Measurements from ENCODE around the gene PCMT1. TPM values are rescaled to one million over a fixed set of nuclear protein-coding genes. Genes with fewer than 3 reads are reported as not detected.
"Not testable (repeated sequence)": the region's sequence is repeated elsewhere in the genome, so short reads cannot be mapped to it uniquely, and the experiment has no call there.

Gene PCMT1
- total RNA-seq, 1 donor from 2014 or later, result 105 TPM

- H3K9me3 ChIP-seq, result no peaks in the 10 kb centered on the region
- H3K36me3 ChIP-seq, result no peaks in the 10 kb centered on the region
- no peak for TF ChIP-seq POLR2A (IDR thresholded peaks at IDR 0.05)
- no peak for TF ChIP-seq POLR2AphosphoS5 (IDR thresholded peaks at IDR 0.05; ENCODE audit: insufficient read depth in 1 of 2, low read depth in 1 of 2)
- TF ChIP-seq, protein P1, sequence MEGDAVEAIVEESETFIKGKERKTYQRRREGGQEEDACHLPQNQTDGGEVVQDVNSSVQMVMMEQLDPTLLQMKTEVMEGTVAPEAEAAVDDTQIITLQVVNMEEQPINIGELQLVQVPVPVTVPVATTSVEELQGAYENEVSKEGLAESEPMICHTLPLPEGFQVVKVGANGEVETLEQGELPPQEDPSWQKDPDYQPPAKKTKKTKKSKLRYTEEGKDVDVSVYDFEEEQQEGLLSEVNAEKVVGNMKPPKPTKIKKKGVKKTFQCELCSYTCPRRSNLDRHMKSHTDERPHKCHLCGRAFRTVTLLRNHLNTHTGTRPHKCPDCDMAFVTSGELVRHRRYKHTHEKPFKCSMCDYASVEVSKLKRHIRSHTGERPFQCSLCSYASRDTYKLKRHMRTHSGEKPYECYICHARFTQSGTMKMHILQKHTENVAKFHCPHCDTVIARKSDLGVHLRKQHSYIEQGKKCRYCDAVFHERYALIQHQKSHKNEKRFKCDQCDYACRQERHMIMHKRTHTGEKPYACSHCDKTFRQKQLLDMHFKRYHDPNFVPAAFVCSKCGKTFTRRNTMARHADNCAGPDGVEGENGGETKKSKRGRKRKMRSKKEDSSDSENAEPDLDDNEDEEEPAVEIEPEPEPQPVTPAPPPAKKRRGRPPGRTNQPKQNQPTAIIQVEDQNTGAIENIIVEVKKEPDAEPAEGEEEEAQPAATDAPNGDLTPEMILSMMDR (IDR thresholded peaks at IDR 0.05), result no peak
- no peak overlapping the region for H3K4me3 ChIP-seq
- H3K27me3 ChIP-seq, result no peaks in the 10 kb centered on the region
- no peak for DNase-seq (ENCODE audit: extremely low spot score in 2 of 2)
- intact Hi-C loops (cut with DNase I), result loop anchor here (5.0 kb wide), 1 partner anchor 1848 kb away; no protein-coding TSS in a partner anchor
- H3K4me1 ChIP-seq, result peaks cover 22% of the 10 kb centered on the region
- no peak overlapping the region for H3K27ac ChIP-seq
Observed at GRCh38 chr6:149844480-149844879, 94.9 kb downstream of the PCMT1 start.

GRCh38 chr6:149845549-149845948, 96.0 kb downstream of the PCMT1 start:
- no peaks in the 10 kb centered on the region for H3K9me3 ChIP-seq
- no peaks in the 10 kb centered on the region for H3K36me3 ChIP-seq
- H3K27ac ChIP-seq, result no peak overlapping the region
- TF ChIP-seq POLR2A (IDR thresholded peaks at IDR 0.05), result no peak
- TF ChIP-seq, protein P1 (IDR thresholded peaks at IDR 0.05), result no peak
- no peak for TF ChIP-seq POLR2AphosphoS5 (IDR thresholded peaks at IDR 0.05; ENCODE audit: insufficient read depth in 1 of 2, low read depth in 1 of 2)
- intact Hi-C loops (cut with DNase I), result no loop called here
- no peaks in the 10 kb centered on the region for H3K27me3 ChIP-seq
- peaks cover 22% of the 10 kb centered on the region for H3K4me1 ChIP-seq
- no peak for DNase-seq (ENCODE audit: extremely low spot score in 2 of 2)
- H3K4me3 ChIP-seq, result no peak overlapping the region

DNA sequence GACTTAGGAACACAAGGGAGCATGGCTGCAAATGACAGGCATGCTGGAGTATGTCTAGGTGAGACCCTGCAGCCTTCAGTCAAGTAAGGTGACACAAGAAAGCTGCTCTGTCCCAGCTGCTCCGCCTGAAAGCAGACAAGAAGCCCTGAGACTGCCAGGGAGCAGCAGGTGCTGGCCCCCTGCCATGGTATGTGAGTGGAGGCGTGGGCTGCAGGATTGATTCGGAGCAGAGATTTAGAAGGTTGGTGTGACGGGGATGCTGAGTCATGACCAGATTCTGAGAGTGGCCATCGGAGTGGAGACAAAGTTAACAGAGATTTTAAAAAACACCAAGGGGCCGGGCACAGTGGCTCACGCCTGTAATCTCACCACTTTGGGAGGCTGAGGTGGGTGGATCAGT, 96.8 kb downstream of the PCMT1 start:
- TF ChIP-seq POLR2AphosphoS5 (IDR thresholded peaks at IDR 0.05; ENCODE audit: insufficient read depth in 1 of 2, low read depth in 1 of 2) (no peak), POLR2A (IDR thresholded peaks at IDR 0.05) (no peak)
- TF ChIP-seq, protein P1 (IDR thresholded peaks at IDR 0.05), result no peak
- H3K27ac ChIP-seq, result no peak overlapping the region
- no peak for DNase-seq (ENCODE audit: extremely low spot score in 2 of 2)

GRCh38 chr6:149847939-149848267, 98.4 kb downstream of the PCMT1 start:
- H3K4me3 ChIP-seq, result no peak overlapping the region
- intact Hi-C loops (cut with DNase I), result no loop called here
- no peak overlapping the region for H3K27ac ChIP-seq
- no peaks in the 10 kb centered on the region for H3K36me3 ChIP-seq
- H3K4me1 ChIP-seq, result peaks cover 22% of the 10 kb centered on the region
- H3K9me3 ChIP-seq, result no peaks in the 10 kb centered on the region
- no peaks in the 10 kb centered on the region for H3K27me3 ChIP-seq
- TF ChIP-seq POLR2A (IDR thresholded peaks at IDR 0.05) (no peak), POLR2AphosphoS5 (IDR thresholded peaks at IDR 0.05; ENCODE audit: insufficient read depth in 1 of 2, low read depth in 1 of 2) (no peak)
- TF ChIP-seq, protein P1 (IDR thresholded peaks at IDR 0.05), result no peak
- no peak for DNase-seq (ENCODE audit: extremely low spot score in 2 of 2)

More for the DNA sequence above, 96.8 kb downstream of the PCMT1 start:
- Histone ChIP-seq H3K4me1 (peaks cover 22% of the 10 kb centered on the region), H3K9me3 (no peaks in the 10 kb centered on the region), H3K36me3 (no peaks in the 10 kb centered on the region), H3K4me3 (no peak overlapping the region), H3K27me3 (no peaks in the 10 kb centered on the region)
- intact Hi-C loops (cut with DNase I), result no loop called here

GRCh38 chr6:149848343-149848742, 98.8 kb downstream of the PCMT1 start:
- H3K9me3 ChIP-seq; H3K4me3 ChIP-seq; H3K27ac ChIP-seq; intact Hi-C loops (cut with DNase I); H3K36me3 ChIP-seq; H3K27me3 ChIP-seq; DNase-seq (ENCODE audit: extremely low spot score in 2 of 2): not testable (repeated sequence)
- peaks cover 22% of the 10 kb centered on the region for H3K4me1 ChIP-seq
